GM19351 (cell line): ENCODE data around the gene TMEM62.
A peak's percentile ranks its signal among the peaks of the same experiment; 100 is the strongest.
"Not testable (repeated sequence)": the region's sequence is repeated elsewhere in the genome, so short reads cannot be mapped to it uniquely, and the experiment has no call there.

Experiments used
- ATAC-seq: cut with Tn5 transposase; IDR thresholded peaks from one replicate; pipeline ENCODE4 v1.9.1; 2021; ENCODE audit warnings: mild to moderate bottlenecking, moderate library complexity; ENCODE audit not compliant: unreplicated experiment

TMEM62 gene

DNA sequence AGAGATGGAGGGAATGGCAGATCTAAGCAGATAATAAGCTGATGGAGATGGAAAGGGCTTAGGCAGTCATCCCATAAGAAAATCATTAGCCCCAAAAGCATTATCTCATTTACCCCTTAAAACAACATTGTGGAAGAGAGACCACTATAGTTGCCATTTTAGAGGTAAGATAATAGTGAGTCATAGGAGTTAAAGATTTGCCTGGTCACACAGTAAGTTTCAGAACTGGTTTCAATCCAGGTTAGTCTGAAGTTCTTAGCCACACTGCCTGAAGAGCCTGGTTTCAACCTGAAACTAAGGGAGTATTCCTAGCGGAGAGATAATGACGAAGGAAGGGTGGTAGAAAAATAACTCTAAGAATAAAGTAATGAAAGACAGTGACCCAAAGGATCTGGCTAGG, 14.6 kb upstream of the TMEM62 start:
- no peak for ATAC-seq

GRCh38 chr15:43121863-43122262, 11.5 kb upstream of the TMEM62 start:
- no peak for ATAC-seq

- ATAC-seq: no peak
Observed at GRCh38 chr15:43125100-43125661, 8.2 kb upstream of the TMEM62 start.

DNA sequence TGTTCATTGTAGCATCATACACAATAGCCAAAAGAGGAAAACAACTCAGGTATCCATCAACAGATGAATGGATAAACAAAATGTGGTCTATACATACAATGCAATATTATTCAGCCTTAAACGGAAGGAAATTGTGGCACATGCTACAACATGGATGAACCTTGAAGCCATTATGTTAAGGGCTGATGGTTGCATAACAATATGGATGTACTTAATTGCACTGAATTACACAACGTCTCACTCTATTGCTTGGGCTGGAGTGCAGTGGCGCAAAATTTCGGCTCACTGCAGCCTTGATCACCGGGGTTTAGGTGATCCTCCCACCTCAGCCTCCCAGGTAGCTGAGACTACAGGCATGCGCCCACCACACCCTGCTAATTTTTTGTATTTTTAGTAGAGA, 7.0 kb upstream of the TMEM62 start:
- ATAC-seq: no peak

GRCh38 chr15:43127752-43128151, 5.6 kb upstream of the TMEM62 start:
- ATAC-seq: no peak

- ATAC-seq: not testable (repeated sequence)
Observed at GRCh38 chr15:43128174-43128979, 5.0 kb upstream of the TMEM62 start.

GRCh38 chr15:43128980-43129335, 4.4 kb upstream of the TMEM62 start:
- no peak for ATAC-seq

- ATAC-seq: no peak
Observed at GRCh38 chr15:43132830-43133429, 456 bp upstream of the TMEM62 start.

DNA sequence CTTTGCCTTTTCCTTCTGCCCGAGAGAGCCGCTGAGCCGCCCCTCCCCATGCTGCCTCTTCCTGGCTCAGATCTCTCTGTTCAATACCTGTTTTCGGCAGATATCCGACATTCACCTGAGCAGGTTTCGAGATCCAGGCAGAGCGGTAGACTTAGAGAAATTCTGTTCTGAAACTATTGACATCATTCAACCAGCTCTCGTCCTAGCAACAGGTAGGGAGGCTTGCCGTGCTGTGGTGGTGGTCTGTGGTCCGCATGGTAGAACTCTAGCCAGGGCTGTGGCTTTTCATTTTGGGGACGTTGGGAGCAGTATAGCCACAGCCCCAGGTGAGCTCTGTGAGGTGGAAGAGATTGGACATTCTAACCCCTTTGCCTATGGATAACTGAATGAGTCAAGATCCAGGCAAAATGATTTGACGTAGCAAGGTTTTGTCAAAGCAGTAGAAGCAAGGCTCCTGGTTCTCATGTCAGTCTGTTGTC, 810 bp downstream of the TMEM62 start:
- ATAC-seq: peak; percentile 16

GRCh38 chr15:43135351-43135750, 2.0 kb downstream of the TMEM62 start:
- ATAC-seq: no peak

GRCh38 chr15:43143203-43143941, 10.0 kb downstream of the TMEM62 start:
- ATAC-seq: no peak

- no peak for ATAC-seq
Observed at GRCh38 chr15:43144512-43144911, 11.1 kb downstream of the TMEM62 start.

DNA sequence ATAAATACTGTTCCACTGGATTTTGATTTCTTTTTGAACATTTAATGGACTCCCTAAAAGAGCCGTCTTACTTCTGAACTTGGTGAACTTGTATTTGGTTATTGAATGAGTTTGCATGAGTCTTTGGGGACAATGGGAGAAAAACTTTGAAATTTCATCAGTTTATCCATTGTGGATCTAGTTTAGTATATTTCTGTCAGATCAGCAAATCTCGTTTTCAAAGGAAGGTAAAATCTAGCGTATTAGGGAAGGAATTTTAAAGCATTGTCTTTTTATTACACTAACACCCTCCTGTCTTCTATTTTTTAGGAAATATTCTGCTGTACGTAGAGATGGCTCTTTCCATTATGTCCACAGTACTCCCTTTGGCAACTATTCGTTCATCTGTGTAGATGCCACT, 12.8 kb downstream of the TMEM62 start:
- no peak for ATAC-seq

DNA sequence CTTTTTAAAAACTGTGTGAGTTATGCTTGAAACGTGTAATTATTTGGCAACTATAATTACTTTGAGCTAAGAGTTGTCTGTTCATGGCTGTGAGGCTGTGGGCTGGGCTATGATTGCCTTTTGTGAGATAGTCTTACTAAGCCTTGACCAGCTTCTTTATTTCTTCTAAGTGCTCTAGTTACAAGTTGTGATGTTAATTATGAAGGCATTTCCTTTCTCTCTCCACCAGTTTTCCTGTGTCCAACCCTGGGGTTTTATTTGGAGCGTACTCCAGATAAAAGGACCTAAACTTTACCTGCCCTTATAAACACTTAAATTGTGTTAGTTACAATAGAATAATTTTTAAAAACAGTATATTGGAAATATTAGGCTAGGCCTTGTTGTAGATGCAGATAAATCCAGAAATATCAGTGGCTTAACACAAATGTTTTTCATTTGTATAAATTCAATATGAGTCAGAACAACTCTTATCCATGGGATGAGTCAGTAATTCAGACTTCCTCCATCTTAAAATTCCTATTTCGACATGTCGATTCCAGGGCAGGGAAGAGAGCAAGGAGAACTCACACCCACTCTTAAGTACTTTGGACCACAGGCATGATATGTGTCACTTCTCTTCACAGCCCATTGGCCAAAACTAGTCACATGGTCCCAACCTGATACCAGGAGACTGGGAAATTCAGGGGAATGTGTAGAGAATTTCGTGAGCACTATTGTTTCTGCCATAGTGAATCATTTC, 17.0 kb downstream of the TMEM62 start:
- no peak for ATAC-seq

GRCh38 chr15:43151688-43152087, 18.3 kb downstream of the TMEM62 start:
- no peak for ATAC-seq

DNA sequence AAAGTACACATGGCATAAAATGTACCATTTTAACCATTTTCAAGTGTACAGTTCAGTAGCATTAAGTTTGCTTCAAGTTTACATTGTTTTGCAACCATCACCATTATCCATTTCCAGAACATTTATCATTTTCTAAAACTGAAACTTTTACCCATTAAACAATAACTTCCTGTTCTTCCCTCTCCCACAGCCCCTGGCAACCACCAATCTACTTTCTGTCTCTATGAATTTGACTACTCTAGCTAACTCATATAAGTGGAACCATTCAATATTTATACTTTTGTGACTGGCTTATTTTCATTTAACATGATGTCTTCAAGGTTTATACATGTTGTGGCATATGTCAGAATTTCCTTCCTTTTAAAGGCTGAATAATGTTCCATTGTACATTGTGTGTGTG, 19.9 kb downstream of the TMEM62 start:
- ATAC-seq: no peak

DNA sequence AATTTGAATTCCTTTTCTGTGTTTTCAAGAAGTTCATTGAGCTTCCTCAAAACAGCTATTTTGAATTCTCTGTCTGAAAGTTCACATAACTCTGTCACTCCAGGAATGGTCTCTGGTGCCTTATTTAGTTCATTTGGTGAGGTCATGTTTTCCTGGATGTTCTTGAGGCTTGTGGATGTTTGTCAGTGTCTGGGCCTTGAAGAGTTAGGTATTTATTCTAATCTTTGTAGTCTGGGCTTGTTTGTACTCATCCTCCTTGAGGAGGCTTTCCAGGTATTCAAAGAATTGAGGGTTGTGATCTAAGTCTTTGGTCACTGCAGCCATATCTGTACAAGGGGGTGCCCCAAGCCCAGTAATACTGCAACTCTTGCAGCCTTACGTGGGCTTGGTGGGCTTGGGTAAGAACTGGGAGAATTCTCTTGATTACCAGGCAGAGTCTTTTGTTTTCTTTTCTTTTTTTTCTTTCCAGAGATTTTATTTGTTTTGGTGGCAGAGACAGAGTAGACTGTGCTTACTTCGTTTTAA, 32.5 kb downstream of the TMEM62 start:
- ATAC-seq: no peak

GRCh38 chr15:43167261-43167660, 33.9 kb downstream of the TMEM62 start:
- ATAC-seq: not testable (repeated sequence)

DNA sequence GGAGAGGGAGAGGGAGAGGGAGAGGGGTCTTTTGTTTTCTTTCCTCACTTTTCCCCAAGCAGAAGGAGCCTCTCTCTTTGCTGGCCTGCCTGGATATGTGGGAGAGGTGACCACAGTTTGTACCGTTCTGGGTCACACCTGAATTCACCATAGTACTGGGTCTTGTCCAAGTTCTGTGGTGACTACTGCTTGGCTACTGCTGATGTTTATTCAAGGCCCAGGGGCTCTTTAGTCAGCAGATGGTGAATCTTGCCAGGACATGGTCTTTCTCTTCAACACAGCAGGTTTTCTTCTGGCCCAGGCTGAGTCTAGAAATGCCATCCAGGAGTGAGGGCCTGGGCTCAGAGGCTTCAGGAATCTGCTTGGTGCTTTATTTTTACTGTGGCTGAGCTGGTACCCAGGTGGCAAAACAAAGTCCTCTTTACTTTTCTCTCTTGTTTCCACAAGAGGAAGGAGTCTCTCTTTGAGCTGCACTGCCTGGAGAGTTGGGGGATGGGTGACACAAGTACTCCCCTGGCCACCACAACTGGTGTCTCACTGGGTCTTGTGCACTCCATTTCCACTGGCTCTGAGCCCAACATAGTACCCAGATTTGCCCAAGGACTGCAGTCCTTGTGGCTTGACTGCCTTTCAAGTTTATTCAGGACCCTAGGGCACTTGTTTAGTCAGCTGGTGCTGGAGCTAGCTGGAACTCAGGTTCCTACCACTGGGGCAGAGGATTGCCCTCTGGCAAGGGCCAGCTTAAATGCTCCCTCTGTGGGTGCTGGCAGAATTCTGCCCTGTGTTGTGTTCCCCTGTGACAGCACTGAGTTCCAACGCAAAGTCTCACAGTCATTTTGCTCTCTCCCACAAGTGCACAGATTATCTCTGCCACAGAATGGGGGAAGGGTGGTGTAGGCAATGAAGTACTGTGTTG, 35.1 kb downstream of the TMEM62 start:
- no peak for ATAC-seq

DNA sequence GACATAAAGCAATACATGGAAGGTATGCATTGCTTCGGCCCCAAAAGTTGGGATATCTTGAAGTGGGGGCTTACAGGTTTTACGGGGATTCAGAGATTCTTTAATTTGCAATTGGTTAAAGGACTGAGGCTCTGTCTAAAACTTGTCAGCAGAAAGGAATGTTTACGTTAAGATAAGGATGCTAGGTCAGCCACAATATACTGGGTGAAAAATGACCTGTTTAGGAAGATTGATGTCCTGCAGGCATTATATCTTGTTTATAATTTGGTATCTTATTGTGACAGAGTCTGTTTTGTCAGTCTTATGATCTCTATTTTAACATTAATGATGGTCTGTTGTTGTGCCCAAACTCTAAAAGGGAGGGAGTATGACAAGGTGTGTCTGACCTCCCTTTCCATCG, 36.5 kb downstream of the TMEM62 start:
- ATAC-seq: no peak
